K562 (cell line): Measurements from ENCODE around the gene TBC1D26. TPM values are rescaled to one million over a fixed set of nuclear protein-coding genes. Genes with fewer than 3 reads are reported as not detected.
"Not testable (repeated sequence)": the region's sequence is repeated elsewhere in the genome, so short reads cannot be mapped to it uniquely, and the experiment has no call there.

Source experiments
- ATAC-seq: fragments of 200-7000 bp; cut with Tn5 transposase; 3 replicates; pipeline ENCODE4 v1.9.1; 2020; ENCODE audit warnings: moderate library complexity
- BruUV-seq: library from RNA; stranded (reverse); fragments of 400-500 nt; replicated peaks from 2 replicates; lab custom pipeline; 2021; lab: Mats Ljungman, UMichigan
- CTCF ChIA-PET: fragments of 300-600 bp; formaldehyde crosslinking; extraction: SDS; loops from one replicate; lab custom pipeline; 2021; ENCODE audit warnings: low intra/inter-chr PET ratio; lab: Yijun Ruan, JAX
- POLR2A ChIA-PET: fragments of 300-600, 350-650 bp; sonication (Branson Sonifier 250); formaldehyde crosslinking; extraction: SDS; loops from one replicate; lab custom pipeline; 2021; ENCODE audit warnings: antibody characterized with exemption, inconsistent platforms; lab: Yijun Ruan, JAX
- DNase-seq, 4 experiments: peaks; one replicate each; pipeline versions ENCODE4 v3.0.0 to v3.0.0-alpha.2; 2011 to 2018; ENCODE audit warnings: low spot score in 3 of 4, mixed read lengths in 3 of 4; ENCODE audit errors: extremely low read depth in 1 of 4
- FAIRE-seq: peaks from 2 replicates; lab custom pipeline; 2011; peaks lifted over from hg19 to GRCh38; lab: Jason Lieb, UNC
- H2AFZ ChIP-seq: 2 replicates; pipeline ENCODE4 v1.6.0; 2011; ENCODE audit warnings: low read depth, low read length, control low read depth, inconsistent platforms
- H3K27ac ChIP-seq: fragments of 200-600 bp; 3 replicates; pipeline ENCODE4 v1.8.0; 2011; ENCODE audit warnings: low read depth, mild to moderate bottlenecking, control low read depth, inconsistent platforms, low read length, moderate library complexity, mixed read lengths; ENCODE audit errors: extremely low read depth
- H3K27me3 ChIP-seq, 2 experiments: fragments of 300-600 bp in 1 of 2; 2 replicates in 1 of 2; 3 replicates in 1 of 2; pipeline versions ENCODE4 v1.6.0 to v1.8.0; 2011; ENCODE audit warnings: inconsistent platforms in 2 of 2, low read length in 2 of 2, mild to moderate bottlenecking in 1 of 2, mixed read lengths in 1 of 2, moderate library complexity in 1 of 2; ENCODE audit not compliant: control insufficient read depth in 2 of 2, insufficient read depth in 2 of 2
- H3K36me3 ChIP-seq: fragments of 300-600 bp; 3 replicates; pipeline ENCODE4 v1.8.0; 2011; ENCODE audit warnings: mild to moderate bottlenecking, low read length, inconsistent platforms; ENCODE audit not compliant: control insufficient read depth, insufficient read depth
- H3K4me1 ChIP-seq, 2 experiments: fragments of 200-600 bp in 1 of 2; replicated peaks in 1 of 2; 2 replicates in 1 of 2; 3 replicates in 1 of 2; pipeline versions ENCODE4 v1.5.1 to v1.8.0; 2011; ENCODE audit warnings: inconsistent platforms in 2 of 2, low read length in 2 of 2, mild to moderate bottlenecking in 1 of 2, mixed read lengths in 1 of 2, moderate library complexity in 1 of 2; ENCODE audit not compliant: control insufficient read depth in 2 of 2, insufficient read depth in 2 of 2
- H3K4me2 ChIP-seq: 2 replicates; pipeline ENCODE4 v1.6.1; 2011; ENCODE audit warnings: low read length, control low read depth, inconsistent platforms, mixed read lengths; ENCODE audit not compliant: insufficient read depth
- H3K4me3 ChIP-seq: fragments of 200-600 bp; sonication (generic), shearing (Covaris generic); 2 replicates; pipeline ENCODE4 v1.5.1; 2016; ENCODE audit warnings: control low read depth, inconsistent platforms
- H3K79me2 ChIP-seq: fragments of 200-600 bp; 3 replicates; pipeline ENCODE4 v1.8.0; 2011; ENCODE audit warnings: low read length, inconsistent platforms; ENCODE audit not compliant: control insufficient read depth, insufficient read depth
- H3K9ac ChIP-seq, 2 experiments: 2 replicates each; pipeline versions ENCODE4 v1.6.0 to v1.6.1; 2011; ENCODE audit warnings: low read depth in 2 of 2, low read length in 2 of 2, control low read depth in 1 of 2, inconsistent platforms in 1 of 2, mild to moderate bottlenecking in 1 of 2, mixed read lengths in 1 of 2; ENCODE audit not compliant: insufficient read depth in 1 of 2
- H3K9me1 ChIP-seq: one replicate; pipeline ENCODE4 v1.6.0; 2011; ENCODE audit warnings: inconsistent platforms, mild to moderate bottlenecking, low read length, moderate library complexity; ENCODE audit not compliant: control insufficient read depth, insufficient read depth
- H3K9me3 ChIP-seq: replicated peaks from 2 replicates; pipeline ENCODE4 v1.5.1; 2011; ENCODE audit warnings: low read depth, low read length, inconsistent platforms; ENCODE audit not compliant: control insufficient read depth, insufficient read depth
- H4K20me1 ChIP-seq: replicated peaks from 2 replicates; pipeline ENCODE4 v1.6.1; 2011; ENCODE audit warnings: low read length, inconsistent platforms, mixed read lengths; ENCODE audit not compliant: control insufficient read depth, insufficient read depth
- ELF1 ChIP-seq: fragments of 200-800 bp; sonication (Bioruptor generic); IDR thresholded peaks from 2 replicates; pipeline ENCODE4 v1.6.1; 2016; ENCODE audit warnings: missing genetic modification characterization, missing compliant biosample characterization
- FOSL1 ChIP-seq: fragments of 200-800 bp; sonication (Bioruptor generic); conservative IDR thresholded peaks from 2 replicates; pipeline ENCODE4 v1.6.1; 2016; ENCODE audit warnings: missing genetic modification characterization, missing compliant biosample characterization
- FOXM1 ChIP-seq, 2 experiments: fragments of 450-650 bp in 1 of 2; sonication (generic) in 1 of 2; formaldehyde crosslinking in 1 of 2; IDR thresholded peaks; 2 replicates each; pipeline versions ENCODE4 v1.6.1 to v1.9.0; 2017 to 2022; ENCODE audit warnings: low read depth in 2 of 2, mild to moderate bottlenecking in 2 of 2, missing genetic modification reagents in 1 of 2, moderate library complexity in 1 of 2
- HSF4 ChIP-seq: fragments of 250-450 bp; sonication (Bioruptor Pico); IDR thresholded peaks from 2 replicates; pipeline ENCODE4 v2.1.2; 2022; ENCODE audit warnings: mild to moderate bottlenecking, moderate library complexity, borderline replicate concordance
- KLF10 ChIP-seq: fragments of 250-450 bp; sonication (Bioruptor Pico); IDR thresholded peaks from 2 replicates; pipeline ENCODE4 v1.6.1; 2021; ENCODE audit warnings: matching md5 sums
- MAZ ChIP-seq, 2 experiments: fragments of 450-650 bp in 1 of 2; sonication (generic) in 1 of 2; formaldehyde crosslinking; IDR thresholded peaks in 1 of 2; conservative IDR thresholded peaks in 1 of 2; 2 replicates each; pipeline versions ENCODE4 v1.4.0 to v1.5.0; 2020; ENCODE audit warnings: mild to moderate bottlenecking in 1 of 2, missing genetic modification reagents in 1 of 2
- NFIC ChIP-seq: fragments of 450-650 bp; IDR thresholded peaks from 2 replicates; pipeline ENCODE4 v1.6.1; 2017; ENCODE audit warnings: mild to moderate bottlenecking, inconsistent platforms
- SMARCE1 ChIP-seq: fragments of 450-650 bp; IDR thresholded peaks from 2 replicates; pipeline ENCODE4 v1.7.1; 2016; ENCODE audit warnings: mild to moderate bottlenecking
- TCFL5 ChIP-seq: fragments of 250-450 bp; sonication (Bioruptor Pico); conservative IDR thresholded peaks from 2 replicates; pipeline ENCODE4 v1.6.1; 2021; ENCODE audit warnings: mild to moderate bottlenecking, moderate library complexity, matching md5 sums
- WHSC1 ChIP-seq: IDR thresholded peaks from one replicate; pipeline ENCODE4 v1.6.1; 2012; ENCODE audit warnings: low read length, control low read depth, inconsistent platforms
- ZBTB7A ChIP-seq: IDR thresholded peaks from 2 replicates; pipeline ENCODE4 v1.6.1; 2011; ENCODE audit warnings: low read depth, mild to moderate bottlenecking, low read length, moderate library complexity, borderline replicate concordance; ENCODE audit not compliant: control insufficient read depth
- ZZZ3 ChIP-seq: fragments of 450-650 bp; IDR thresholded peaks from 2 replicates; pipeline ENCODE4 v1.6.1; 2016; ENCODE audit warnings: antibody characterized with exemption, mild to moderate bottlenecking, moderate library complexity
- WGBS: fragments of 100-300 bp; shearing (Covaris generic); methylation state at CpG from one replicate; pipeline ENCODE4 v1.1.6; 2016; ENCODE audit warnings: low coverage, mixed read lengths; ENCODE audit not compliant: insufficient coverage; ENCODE audit errors: missing lambda C conversion rate; 5-methylcytosine and 5-hydroxymethylcytosine counted together
- in situ Hi-C: fragments of 300-500 bp; cut with MboI; formaldehyde crosslinking; loops from 4 replicates; pipeline ENCODE4 v1.15.0; 2018; ENCODE audit warnings: inconsistent platforms, mixed read lengths
- intact Hi-C: fragments of 100-400 bp; cut with micrococcal nuclease; formaldehyde crosslinking; loops from 2 replicates; pipeline ENCODE4 v1.14.2; 2022
- polyA plus RNA-seq, 8 experiments: library from polyadenylated mRNA; depleted of rRNA in 4 of 8; stranded (reverse) in 5 of 8; unstranded in 3 of 8; fragments of >200 nt; fragmentation: Nextera tagmentation in 2 of 8; fragmentation: Illumina TruSeq in 1 of 8; extraction: Ambion mirVana in 2 of 8; extraction: Trizol in 1 of 8; gene quantifications; 2 replicates each; pipeline versions ENCODE4 v1.2.1 to v1.2.3, GENCODE V29; 2011 to 2014; ENCODE audit warnings: inconsistent platforms in 1 of 8, missing spikeins in 1 of 8
- total RNA-seq, 7 experiments: library from RNA; depleted of rRNA in 6 of 7; stranded (reverse); fragments of >200 nt in 6 of 7; fragmentation: Illumina TruSeq in 2 of 7; extraction: Trizol in 2 of 7; gene quantifications; 2 replicates each; pipeline versions ENCODE4 v1.2.1 to v1.2.3, GENCODE V29; 2011 to 2021; ENCODE audit warnings: low replicate concordance in 1 of 7
- TF ChIP-seq, protein P1 (sequence below): fragments of 250-450 bp; sonication (Bioruptor Pico); IDR thresholded peaks from 2 replicates; pipeline ENCODE4 v1.8.0; 2022; ENCODE audit warnings: moderate library complexity, mild to moderate bottlenecking, inconsistent platforms
- TF ChIP-seq, protein P2 (sequence below): fragments of 250-450 bp; sonication (Bioruptor Pico); IDR thresholded peaks from 2 replicates; pipeline ENCODE4 v1.6.1; 2021; ENCODE audit warnings: mild to moderate bottlenecking

Gene TBC1D26
- total and polyA plus RNA-seq, 9 of the 15 experiments (the other 6 are each of a cell fraction or from before 2014, with no cell fraction given) = 0.08 TPM; not detected in 8

DNA sequence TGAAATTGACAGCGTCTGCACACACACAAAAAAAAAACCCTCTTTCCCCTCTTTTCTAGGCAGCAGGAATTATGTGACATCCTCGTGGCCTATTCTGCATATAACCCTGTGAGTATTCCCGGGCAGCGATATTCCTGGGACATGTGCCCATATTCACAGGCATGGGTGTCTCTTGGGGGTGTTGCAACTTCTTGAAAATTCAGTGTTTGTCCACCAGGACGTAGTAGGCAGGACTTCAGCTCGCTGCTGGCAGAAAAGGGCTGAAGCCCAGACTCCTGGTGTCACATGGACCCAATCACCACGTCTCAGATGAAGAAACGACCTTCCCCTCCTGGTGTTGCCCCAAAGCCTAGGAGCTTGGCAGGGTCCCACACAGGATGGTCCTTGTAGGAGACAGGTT, 8.0 kb downstream of the TBC1D26 start:
- H3K9ac ChIP-seq, H3K27ac ChIP-seq, intact Hi-C loops, H3K4me1 ChIP-seq, in situ Hi-C loops, POLR2A ChIA-PET, H2AFZ ChIP-seq, DNase-seq, H3K27me3 ChIP-seq, H3K9me1 ChIP-seq, H3K4me3 ChIP-seq, BruUV-seq, H3K9me3 ChIP-seq, H3K36me3 ChIP-seq, H4K20me1 ChIP-seq, H3K79me2 ChIP-seq, H3K4me2 ChIP-seq, CTCF ChIA-PET, ATAC-seq, FAIRE-seq: not testable (repeated sequence)
- WGBS = 5% methylated on average over 5 of the region's 8 CpGs

DNA sequence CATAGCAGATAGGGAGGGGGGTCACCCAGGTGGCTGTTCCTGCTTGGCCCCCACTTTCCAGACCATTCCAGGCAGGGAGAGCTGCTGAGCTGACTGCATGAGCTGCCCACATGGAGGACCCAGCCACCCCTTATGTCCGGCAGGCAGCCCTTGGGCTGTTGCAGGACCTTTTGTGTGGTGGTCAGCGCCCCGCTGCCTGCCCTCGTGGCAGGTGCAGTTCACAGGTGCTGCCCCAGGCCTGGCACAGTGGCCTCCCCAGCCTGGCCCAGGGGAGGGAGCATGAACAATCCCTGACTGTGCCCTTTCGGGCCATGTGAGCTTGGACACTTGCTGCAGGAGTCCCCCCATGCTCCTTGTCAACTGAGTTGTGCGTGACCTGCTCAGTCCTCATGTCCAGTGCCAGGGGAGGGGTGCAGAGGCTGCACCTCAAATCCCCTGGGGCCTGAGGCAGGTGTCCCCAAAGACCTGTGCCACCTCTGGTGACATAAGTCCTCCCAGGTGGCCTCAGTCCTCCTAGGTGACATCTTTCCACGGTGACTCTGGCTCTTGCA, 8.6 kb downstream of the TBC1D26 start:
- BruUV-seq = no TSS peak
- no peak overlapping the region for H3K27ac ChIP-seq
- H3K4me1 ChIP-seq = peaks cover 0 to 3% of the 10 kb centered on the region in 2 experiments; a peak in 1 of 5 replicates
- H3K27me3 ChIP-seq = 0 out of 5 replicates have a peak, but pooled peaks cover 0 to 5% of the 10 kb centered on the region in 2 experiments
- ChIA-PET CTCF (no interaction called here), POLR2A (no interaction called here)
- intact Hi-C loops (no loop called here), in situ Hi-C loops (no loop called here)
- FAIRE-seq (no peak), ATAC-seq (no peak), DNase-seq (no peak)
- H3K9me3 ChIP-seq = no peaks in the 10 kb centered on the region
- no peak overlapping the region for H3K4me3 ChIP-seq
- no peaks in the 10 kb centered on the region for H3K9me1 ChIP-seq
- no peak overlapping the region for H3K9ac ChIP-seq
- WGBS = 12% methylated on average over 6 of the region's 7 CpGs
- no peaks in the 10 kb centered on the region for H4K20me1 ChIP-seq
- H3K79me2 ChIP-seq = no peaks in the 10 kb centered on the region
- H2AFZ ChIP-seq = no peak overlapping the region
- no peak overlapping the region for H3K4me2 ChIP-seq
- no peaks in the 10 kb centered on the region for H3K36me3 ChIP-seq
- TF ChIP-seq SMARCE1 (no peak), WHSC1 (no peak), TCFL5 (CRISPR knock-in tag) (no peak), ZZZ3 (no peak), NFIC (no peak), MAZ (CRISPR knock-in tag; conservative IDR thresholded peaks at IDR 0.05 in 1 of 2, IDR thresholded peaks at IDR 0.05 in 1 of 2) (no peak), HSF4 (CRISPR knock-in tag) (no peak), KLF10 (CRISPR knock-in tag) (no peak), ELF1 (no peak), FOSL1 (tag) (no peak), FOXM1 (IDR thresholded peaks at IDR 0.05; ENCODE audit: low read depth) (no peak), FOXM1 (CRISPR knock-in tag; IDR thresholded peaks at IDR 0.05; ENCODE audit: low read depth) (no peak), ZBTB7A (no peak)
- TF ChIP-seq, protein P1, sequence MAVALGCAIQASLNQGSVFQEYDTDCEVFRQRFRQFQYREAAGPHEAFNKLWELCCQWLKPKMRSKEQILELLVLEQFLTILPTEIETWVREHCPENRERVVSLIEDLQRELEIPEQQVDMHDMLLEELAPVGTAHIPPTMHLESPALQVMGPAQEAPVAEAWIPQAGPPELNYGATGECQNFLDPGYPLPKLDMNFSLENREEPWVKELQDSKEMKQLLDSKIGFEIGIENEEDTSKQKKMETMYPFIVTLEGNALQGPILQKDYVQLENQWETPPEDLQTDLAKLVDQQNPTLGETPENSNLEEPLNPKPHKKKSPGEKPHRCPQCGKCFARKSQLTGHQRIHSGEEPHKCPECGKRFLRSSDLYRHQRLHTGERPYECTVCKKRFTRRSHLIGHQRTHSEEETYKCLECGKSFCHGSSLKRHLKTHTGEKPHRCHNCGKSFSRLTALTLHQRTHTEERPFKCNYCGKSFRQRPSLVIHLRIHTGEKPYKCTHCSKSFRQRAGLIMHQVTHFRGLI (CRISPR knock-in tag) = no peak
- TF ChIP-seq, protein P2, sequence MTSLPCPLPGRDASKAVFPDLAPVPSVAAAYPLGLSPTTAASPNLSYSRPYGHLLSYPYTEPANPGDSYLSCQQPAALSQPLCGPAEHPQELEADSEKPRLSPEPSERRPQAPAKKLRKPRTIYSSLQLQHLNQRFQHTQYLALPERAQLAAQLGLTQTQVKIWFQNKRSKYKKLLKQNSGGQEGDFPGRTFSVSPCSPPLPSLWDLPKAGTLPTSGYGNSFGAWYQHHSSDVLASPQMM (CRISPR knock-in tag) = no peak
